Fibroblast of peridontal ligament (primary cell): ENCODE results near the gene ENTPD6.
A peak's percentile ranks its signal among the peaks of the same experiment; 100 is the strongest.
"Not testable (repeated sequence)": the region's sequence is repeated elsewhere in the genome, so short reads cannot be mapped to it uniquely, and the experiment has no call there.

Experiments
- DNase-seq: peaks from one replicate; pipeline ENCODE4 v3.0.0-alpha.2; 2010; ENCODE audit errors: extremely low read depth

The ENTPD6 gene

GRCh38 chr20:25241659-25241955 is 46.1 kb downstream of the ENTPD6 start:
- DNase-seq = not testable (repeated sequence)

- no peak for DNase-seq
These were observed 46.7 kb downstream of the ENTPD6 start for GRCh38 chr20:25242231-25242630.

GRCh38 chr20:25243416-25243979 is 48.0 kb downstream of the ENTPD6 start:
- DNase-seq = no peak

- no peak for DNase-seq
These were observed 49.5 kb downstream of the ENTPD6 start for GRCh38 chr20:25244976-25245375.

- DNase-seq = no peak
These were observed 49.9 kb downstream of the ENTPD6 start for GRCh38 chr20:25245461-25245860.

GRCh38 chr20:25246182-25246999 is 50.9 kb downstream of the ENTPD6 start:
- DNase-seq = no peak

GRCh38 chr20:25247000-25247517 is 51.5 kb downstream of the ENTPD6 start:
- peak; percentile 56 for DNase-seq

GRCh38 chr20:25247518-25247955 is 52.0 kb downstream of the ENTPD6 start:
- no peak for DNase-seq

- DNase-seq = peak; percentile 70
These were observed 52.7 kb downstream of the ENTPD6 start, which contains the start of gene PYGB for GRCh38 chr20:25247956-25248785. TSS of gene PYGB (plus strand) at chr20:25248085. CDS start at chr20:25248179, 94 bp downstream.

GRCh38 chr20:25248786-25249172 is 53.3 kb downstream of the ENTPD6 start:
- peak; percentile 42 for DNase-seq

GRCh38 chr20:25249198-25249931 is 53.9 kb downstream of the ENTPD6 start:
- DNase-seq = peak; percentile 24

- DNase-seq = no peak
These were observed 55.0 kb downstream of the ENTPD6 start for GRCh38 chr20:25250508-25250907.

GRCh38 chr20:25251019-25251418 is 55.5 kb downstream of the ENTPD6 start:
- DNase-seq = no peak

GRCh38 chr20:25251558-25251957 is 56.0 kb downstream of the ENTPD6 start:
- no peak for DNase-seq

- DNase-seq = no peak
These were observed 56.7 kb downstream of the ENTPD6 start for GRCh38 chr20:25252230-25252651.

- no peak for DNase-seq
These were observed 57.3 kb downstream of the ENTPD6 start for GRCh38 chr20:25252686-25253421.

GRCh38 chr20:25253606-25254275 is 58.2 kb downstream of the ENTPD6 start:
- no peak for DNase-seq

- DNase-seq = no peak
These were observed 59.1 kb downstream of the ENTPD6 start for GRCh38 chr20:25254571-25254970.

- no peak for DNase-seq
These were observed 59.6 kb downstream of the ENTPD6 start for GRCh38 chr20:25254986-25255680.
